GM21381 (cell line): ENCODE data around the gene FRY.
A peak's percentile ranks its signal among the peaks of the same experiment; 100 is the strongest.
"Not testable (repeated sequence)": the region's sequence is repeated elsewhere in the genome, so short reads cannot be mapped to it uniquely, and the experiment has no call there.

Source experiments
- ATAC-seq: cut with Tn5 transposase; IDR thresholded peaks from one replicate; pipeline ENCODE4 v1.9.1; 2021; ENCODE audit warnings: mild to moderate bottlenecking, moderate library complexity; ENCODE audit not compliant: unreplicated experiment

Gene FRY

GRCh38 chr13:32040052-32040642 is 8.6 kb downstream of the FRY start:
- ATAC-seq, result no peak

GRCh38 chr13:32040689-32041088 is 9.1 kb downstream of the FRY start:
- no peak for ATAC-seq

- peak; percentile 73 for ATAC-seq
Measured at GRCh38 chr13:32041429-32041828, 9.9 kb downstream of the FRY start.

GRCh38 chr13:32042551-32042950 is 11.0 kb downstream of the FRY start:
- no peak for ATAC-seq

- ATAC-seq, result no peak
Measured at GRCh38 chr13:32044446-32044845, 12.9 kb downstream of the FRY start.

GRCh38 chr13:32045537-32045936 is 14.0 kb downstream of the FRY start:
- no peak for ATAC-seq

GRCh38 chr13:32045982-32046785 is 14.6 kb downstream of the FRY start:
- no peak for ATAC-seq

GRCh38 chr13:32047088-32047487 is 15.5 kb downstream of the FRY start:
- ATAC-seq, result no peak

GRCh38 chr13:32047793-32048192 is 16.2 kb downstream of the FRY start:
- peak; percentile 74 for ATAC-seq

- no peak for ATAC-seq
Measured at GRCh38 chr13:32048816-32049215, 17.2 kb downstream of the FRY start.

- no peak for ATAC-seq
Measured at GRCh38 chr13:32051156-32051555, 19.6 kb downstream of the FRY start.

- ATAC-seq, result no peak
Measured at GRCh38 chr13:32056316-32056715, 24.7 kb downstream of the FRY start.

- not testable (repeated sequence) for ATAC-seq
Measured at GRCh38 chr13:32057325-32057724, 25.8 kb downstream of the FRY start.

GRCh38 chr13:32059511-32059984 is 28.0 kb downstream of the FRY start:
- no peak for ATAC-seq

- ATAC-seq, result no peak
Measured at GRCh38 chr13:32060401-32060878, 28.9 kb downstream of the FRY start.

GRCh38 chr13:32063619-32064233 is 32.2 kb downstream of the FRY start:
- no peak for ATAC-seq

- ATAC-seq, result no peak
Measured at GRCh38 chr13:32067149-32067961, 35.8 kb downstream of the FRY start.

- ATAC-seq, result no peak
Measured at GRCh38 chr13:32068255-32068654, 36.7 kb downstream of the FRY start.

GRCh38 chr13:32073180-32073864 is 41.7 kb downstream of the FRY start:
- ATAC-seq, result no peak

- ATAC-seq, result no peak
Measured at GRCh38 chr13:32075170-32075851, 43.7 kb downstream of the FRY start.
